ENCODE measurements around the gene CERKL.
"Not testable (repeated sequence)": the region's sequence is repeated elsewhere in the genome, so short reads cannot be mapped to it uniquely, and the experiment has no call there.

CERKL gene, protein sequence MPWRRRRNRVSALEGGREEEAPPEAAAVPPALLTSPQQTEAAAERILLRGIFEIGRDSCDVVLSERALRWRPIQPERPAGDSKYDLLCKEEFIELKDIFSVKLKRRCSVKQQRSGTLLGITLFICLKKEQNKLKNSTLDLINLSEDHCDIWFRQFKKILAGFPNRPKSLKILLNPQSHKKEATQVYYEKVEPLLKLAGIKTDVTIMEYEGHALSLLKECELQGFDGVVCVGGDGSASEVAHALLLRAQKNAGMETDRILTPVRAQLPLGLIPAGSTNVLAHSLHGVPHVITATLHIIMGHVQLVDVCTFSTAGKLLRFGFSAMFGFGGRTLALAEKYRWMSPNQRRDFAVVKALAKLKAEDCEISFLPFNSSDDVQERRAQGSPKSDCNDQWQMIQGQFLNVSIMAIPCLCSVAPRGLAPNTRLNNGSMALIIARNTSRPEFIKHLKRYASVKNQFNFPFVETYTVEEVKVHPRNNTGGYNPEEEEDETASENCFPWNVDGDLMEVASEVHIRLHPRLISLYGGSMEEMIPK

DNA sequence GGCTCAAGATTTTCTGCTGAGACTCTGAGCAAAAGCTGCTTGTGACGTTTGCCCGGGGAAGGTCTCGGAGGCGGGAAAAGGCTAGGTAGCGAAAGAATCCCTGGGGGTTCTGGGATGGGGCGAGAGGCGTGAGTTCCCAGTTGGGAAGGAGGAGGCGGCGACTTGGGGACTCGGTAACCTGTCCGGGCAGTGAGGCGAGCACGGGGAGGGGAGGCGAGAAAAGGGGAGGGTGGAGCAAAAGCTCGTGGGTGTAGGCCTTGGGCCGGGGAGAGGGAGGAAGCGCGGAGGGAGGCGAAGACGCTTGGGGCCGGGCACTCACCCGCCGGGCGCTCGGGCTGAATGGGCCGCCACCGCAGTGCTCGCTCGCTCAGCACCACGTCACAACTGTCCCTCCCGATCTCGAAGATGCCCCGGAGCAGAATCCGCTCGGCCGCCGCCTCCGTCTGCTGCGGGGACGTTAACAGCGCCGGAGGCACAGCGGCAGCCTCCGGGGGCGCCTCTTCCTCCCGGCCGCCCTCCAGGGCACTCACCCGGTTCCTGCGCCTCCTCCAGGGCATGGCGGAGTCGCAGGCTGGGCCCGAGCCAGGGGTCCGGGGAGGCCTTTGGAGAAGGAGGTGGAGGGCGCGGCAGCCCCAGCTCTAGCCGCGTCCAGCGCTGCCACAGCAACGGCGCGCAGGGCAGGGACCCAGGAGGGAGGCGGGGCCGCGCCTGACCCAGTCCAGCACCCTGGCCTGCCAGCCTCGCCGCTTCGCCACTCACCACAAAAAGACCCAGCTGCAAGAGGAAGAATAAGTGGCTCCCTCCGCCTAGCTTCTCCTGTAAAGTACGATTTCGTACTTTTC, at the start of gene CERKL:
CERKL (minus strand) TSS at position 656 of the 842 bp plus-strand sequence; CDS start at position 557, 99 bp downstream.
- peak; percentile 57 for DNase-seq

DNA sequence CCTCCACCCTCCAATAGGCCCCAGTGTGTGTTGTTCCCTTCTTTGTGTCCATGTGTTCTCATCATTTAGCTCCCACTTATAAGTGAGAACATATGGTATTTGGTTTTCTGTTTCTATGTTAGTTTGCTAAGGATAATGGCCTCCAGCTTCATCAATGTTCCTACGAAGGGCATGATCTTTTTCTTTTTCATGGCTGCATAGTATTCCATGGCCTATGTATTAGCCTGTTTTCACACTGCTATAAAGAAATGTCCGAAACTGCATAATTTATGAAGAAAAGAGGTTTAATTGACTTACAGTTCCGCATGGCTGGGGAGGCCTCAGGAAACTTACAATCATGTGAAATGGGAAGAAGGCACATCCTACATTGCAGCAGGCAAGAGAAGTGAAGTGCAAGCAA, 45.6 kb upstream of the CERKL start:
- not testable (repeated sequence) for DNase-seq

DNA sequence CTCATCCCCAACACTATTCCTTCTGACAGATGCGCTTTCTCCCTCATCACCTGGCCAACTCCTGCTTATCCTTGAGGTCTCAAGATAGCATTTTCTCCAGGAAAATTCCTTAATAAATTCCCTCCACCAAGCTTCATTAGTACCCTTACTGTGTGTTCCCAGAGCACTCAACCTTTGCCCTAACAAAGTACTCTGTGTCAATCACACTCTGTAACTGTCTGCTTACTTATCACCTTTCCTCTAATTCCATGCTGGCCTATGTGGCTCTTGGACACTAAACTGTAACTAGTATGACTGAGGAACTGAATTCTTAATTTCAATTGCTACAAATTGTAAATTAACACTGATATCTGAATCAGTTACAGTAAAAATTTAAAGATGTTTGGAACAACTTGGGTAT, 41.3 kb upstream of the CERKL start:
- no peak for DNase-seq

DNA sequence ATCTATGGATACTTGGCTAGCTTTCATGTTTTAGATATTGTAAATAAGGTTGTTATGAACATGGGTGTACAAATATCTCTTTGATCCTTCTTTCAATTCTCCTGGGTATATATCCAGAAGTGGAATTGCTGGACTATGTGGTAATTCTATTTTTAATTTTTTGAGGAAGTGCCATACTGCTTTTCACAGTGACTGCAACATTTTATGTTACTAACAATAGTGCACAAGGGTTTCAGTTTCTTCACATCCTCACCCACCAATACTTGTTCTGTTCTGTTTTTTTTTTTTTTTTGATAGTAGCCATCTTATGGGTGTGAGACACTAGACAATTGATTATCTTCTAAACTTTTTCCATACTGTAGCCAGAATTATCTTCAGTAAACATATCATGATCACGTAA, 40.7 kb upstream of the CERKL start:
- DNase-seq: no peak

DNA sequence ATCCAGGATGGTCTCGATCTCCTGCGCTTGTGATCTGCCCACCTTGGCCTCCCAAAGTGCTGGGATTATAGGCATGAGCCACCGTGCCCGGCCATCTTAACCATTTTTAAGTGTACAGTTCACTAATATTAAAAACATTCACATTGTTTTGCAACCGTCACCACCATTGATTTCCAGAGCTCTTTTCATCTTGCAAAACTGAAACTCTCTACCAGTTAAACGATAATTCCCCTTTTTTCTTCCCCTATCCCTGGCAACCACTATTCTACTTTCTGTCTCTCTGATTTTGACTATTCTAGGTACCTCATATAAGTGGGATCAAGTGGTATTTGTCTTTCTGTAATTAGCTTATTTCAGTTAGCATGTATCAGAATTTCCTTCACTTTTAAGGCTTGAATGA, 40.2 kb upstream of the CERKL start:
- no peak for DNase-seq

DNA sequence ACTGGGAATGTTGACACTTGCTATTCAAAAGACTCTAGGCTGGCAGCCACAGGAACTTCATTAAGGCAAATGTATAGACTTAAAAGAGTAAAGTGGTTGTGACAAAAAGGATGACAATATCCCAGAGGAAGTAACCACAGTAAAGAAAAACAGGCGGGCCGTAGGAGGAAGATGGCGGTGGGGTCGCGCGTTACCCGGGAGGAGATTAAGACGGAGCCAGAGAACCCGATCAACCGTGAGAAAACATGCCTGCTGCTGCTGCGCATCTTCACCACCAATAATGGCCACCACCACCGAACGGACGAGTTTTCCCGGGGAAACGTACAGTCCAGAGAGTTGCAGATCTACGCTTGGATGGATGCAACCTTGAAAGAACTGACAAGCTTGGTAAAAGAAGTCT, 37.4 kb upstream of the CERKL start:
- DNase-seq: no peak

DNA sequence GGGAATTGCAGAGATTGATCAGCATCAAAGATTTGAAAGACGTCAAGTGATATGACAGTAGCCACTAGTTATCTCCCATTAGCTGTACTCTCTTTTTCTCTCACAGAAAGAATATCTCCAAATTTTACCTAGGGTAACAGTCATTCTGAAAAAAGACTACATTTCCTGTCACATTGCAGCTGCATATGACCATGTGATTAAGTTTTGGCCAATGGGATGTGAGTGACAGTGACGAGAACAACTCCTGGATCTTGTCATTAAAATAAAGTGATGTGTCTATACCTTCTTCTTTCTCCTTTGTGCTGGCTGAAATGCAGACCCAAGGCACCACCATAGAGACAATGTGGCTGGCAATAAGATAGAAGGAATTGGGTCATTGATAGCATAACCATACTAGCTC, 34.0 kb upstream of the CERKL start:
- DNase-seq: no peak

DNA sequence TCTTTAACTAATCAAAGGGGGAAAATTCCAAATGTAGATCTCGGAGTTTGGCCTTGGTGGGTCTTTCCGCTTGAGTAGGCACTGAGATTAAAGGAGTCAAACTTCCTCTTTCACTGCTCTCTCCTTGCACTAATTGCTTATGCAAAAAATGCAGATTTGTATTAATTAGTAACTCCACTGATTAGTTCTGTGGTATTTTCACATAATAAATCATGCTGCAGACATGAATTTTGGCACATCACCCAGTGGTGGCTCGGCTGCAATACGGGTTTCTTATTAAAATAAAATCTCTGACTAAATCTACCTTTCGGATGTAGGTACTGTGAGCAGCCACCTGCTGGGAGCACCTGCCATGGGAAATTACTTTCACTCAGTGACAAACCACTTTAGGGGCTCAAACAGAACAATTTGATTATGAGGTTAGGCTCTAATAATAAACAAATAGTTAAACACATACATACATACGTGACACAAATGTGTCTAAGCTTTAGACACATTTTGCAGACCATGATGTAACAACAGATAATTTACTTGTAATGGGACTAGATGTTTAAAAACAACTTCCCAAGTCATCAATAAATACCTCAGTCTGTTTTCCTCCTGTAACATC, 29.8 kb upstream of the CERKL start:
- no peak for DNase-seq

DNA sequence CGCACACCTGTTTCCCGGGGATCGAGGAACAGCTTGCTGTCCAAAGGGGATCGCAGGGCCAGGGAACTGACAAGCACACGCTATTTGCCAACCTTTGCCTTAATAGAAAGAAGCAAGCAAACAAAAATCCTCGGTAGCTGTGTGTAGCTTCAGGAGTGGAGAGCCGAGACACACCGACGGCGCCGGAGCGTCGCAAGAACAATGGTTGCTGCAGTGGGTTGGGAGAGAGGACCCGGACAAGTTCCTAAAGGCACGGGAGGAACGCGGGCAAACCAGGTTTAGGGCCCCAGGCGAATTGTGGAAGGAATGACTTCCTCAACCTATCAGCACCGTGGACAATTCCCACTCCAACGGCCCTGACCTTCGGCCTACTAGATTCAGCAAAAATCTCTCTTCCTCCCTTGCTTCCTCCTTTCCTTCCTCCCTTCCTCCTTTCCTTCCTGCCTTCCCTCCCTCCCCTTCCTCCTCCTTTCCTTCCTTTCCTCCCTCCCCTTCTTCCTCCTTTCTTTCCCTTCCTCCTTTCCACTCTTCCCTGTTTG, 28.3 kb upstream of the CERKL start:
- peak; percentile 34 for DNase-seq

DNA sequence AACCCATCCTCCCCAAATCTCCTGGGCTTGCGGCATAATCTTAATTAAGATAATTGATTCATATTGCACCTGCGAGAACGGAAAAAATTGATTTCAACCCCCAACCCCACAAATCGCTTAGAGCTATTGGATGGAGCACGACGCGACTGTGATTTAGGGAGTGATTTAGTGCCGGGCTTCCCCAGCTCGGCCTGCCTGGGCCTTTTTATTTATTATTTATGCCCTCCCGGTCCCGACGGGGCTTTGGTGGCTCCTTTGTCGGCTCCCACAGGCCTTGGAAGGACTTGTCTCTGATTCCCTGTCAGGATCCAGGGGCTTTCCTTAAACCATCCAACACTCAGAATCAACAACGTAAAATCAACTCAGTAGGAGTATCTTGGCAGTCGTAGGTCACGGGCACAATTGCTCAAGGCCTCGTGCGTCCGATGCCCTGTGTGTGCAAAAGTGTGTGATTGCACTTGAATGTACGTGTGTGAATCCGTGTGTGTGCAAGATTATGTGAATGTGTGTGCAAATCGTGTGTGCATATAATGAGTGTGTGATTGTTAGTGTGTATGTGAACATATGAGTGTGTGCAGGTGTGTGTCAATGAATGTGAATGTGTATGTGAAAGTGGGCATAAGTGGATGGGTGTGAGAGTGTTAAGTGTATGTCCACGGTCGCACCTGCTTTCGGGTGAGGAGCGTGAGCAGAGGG, 27.7 kb upstream of the CERKL start:
- no peak for DNase-seq

DNA sequence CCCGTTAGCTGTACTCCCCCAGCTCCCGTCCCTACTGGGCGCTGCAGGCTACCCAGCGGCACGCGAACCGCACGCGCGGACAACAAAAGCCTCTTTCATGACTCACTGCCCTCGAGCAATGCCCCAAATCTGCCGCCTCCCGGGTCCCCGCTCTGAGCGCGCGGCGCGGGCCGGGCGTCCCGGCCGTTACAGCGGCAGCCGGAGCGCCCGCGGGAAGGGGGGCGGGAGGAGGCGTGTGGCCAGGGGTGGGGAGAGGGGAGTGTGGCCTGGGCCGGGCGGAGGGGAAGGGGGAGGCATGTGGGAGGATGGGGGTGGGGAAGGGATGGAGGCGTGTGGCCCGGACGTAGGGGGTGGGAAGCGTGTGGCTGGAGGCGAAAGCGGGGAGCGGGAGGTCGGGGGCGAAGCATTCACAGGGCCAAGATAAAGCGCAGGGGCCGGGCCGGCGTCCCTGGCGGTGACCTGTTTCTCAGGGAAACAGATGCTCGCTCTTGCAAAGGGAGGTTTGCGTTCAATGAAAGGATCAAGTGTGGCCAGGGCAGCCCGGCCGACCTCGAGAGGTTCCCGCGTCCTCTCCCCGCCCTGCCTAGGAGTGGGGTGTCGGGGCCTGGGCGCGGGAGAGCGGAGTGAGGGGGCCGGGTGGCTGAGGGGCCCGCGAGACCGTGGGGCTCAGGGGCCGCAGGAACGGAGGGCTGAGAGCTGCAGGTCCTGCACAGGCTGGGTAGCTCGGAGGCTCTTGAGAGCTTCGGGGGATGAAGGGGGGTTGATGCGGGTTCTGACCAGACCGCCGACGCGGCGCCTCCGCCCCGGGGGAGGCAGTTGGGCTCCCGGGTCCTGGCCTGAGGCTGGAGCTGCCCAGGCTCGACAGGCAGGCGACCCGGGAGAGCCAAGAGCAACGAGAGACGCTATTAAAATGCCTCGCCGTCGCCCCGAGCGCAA, 26.9 kb upstream of the CERKL start:
- peak; percentile 81 for DNase-seq

DNA sequence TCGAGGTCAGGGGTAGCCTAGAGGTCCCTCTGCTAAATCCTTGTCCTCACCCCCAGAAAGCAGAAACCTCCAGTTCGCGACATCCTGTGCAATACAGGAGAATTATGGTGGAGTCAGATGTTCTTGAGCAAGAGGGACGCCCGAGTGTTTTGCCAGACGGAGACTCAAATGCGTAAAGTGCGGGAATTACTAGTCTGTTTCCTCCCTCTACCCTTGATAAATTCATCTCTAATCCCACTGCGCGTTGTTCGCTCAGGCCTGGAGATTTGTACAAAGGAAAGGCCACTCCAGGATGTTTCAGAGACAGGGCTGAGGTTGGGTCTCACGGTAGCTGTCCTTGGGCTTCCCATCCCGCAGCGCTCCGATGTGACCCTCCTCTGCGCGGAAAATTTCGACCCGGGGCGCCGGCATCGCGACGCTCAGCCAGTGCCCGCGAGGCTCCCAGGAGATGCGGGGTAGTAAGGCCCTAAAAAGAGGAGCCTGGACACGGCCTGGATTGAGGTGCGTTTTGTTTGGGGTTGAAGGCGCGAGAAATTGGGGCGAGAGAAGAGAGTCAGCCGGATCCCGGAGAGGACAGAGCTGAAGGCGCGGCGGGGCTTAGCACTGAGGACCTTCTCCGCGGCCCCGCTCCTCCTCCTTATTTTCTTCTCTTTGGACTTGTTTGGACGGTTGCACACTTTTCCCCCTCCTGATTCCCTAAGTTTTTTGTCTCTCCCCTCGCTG, 26.1 kb upstream of the CERKL start:
- no peak for DNase-seq

DNA sequence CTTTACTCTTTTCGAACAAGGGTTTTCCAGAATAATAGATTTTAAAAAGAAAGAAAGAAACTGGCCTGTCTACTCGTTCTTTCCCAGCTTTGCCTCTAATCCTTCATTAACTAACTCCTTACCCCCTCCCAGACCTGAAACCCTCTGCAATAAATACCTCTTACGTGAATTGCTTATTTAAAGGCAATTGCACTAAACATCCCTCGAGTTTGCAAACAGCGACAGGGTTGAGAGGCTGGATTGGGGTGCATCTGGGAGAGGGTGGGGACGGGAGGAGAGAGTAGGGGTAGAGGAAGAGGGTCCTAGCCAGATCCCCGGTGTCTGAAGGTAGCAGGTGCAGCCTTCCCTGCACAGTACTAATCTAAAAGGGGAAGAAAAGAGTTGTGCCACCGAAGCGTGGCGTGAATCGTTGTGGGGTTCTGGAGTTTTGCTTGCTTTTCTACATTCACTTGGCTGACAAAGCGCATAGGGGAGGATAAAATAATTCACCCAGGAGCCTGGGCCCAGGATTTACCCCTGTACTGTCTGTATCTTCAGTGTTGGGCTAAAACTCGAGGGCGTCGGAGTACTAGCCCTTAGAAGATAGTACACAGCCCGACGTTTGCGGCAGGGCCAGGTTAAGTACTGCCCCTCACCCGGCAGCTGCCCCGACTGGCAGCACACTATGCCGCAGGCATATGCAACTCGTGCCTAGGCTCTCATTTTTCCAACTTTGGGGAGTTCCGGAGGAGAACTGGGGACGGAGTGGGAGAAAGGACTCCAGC, 25.3 kb upstream of the CERKL start:
- no peak for DNase-seq

DNA sequence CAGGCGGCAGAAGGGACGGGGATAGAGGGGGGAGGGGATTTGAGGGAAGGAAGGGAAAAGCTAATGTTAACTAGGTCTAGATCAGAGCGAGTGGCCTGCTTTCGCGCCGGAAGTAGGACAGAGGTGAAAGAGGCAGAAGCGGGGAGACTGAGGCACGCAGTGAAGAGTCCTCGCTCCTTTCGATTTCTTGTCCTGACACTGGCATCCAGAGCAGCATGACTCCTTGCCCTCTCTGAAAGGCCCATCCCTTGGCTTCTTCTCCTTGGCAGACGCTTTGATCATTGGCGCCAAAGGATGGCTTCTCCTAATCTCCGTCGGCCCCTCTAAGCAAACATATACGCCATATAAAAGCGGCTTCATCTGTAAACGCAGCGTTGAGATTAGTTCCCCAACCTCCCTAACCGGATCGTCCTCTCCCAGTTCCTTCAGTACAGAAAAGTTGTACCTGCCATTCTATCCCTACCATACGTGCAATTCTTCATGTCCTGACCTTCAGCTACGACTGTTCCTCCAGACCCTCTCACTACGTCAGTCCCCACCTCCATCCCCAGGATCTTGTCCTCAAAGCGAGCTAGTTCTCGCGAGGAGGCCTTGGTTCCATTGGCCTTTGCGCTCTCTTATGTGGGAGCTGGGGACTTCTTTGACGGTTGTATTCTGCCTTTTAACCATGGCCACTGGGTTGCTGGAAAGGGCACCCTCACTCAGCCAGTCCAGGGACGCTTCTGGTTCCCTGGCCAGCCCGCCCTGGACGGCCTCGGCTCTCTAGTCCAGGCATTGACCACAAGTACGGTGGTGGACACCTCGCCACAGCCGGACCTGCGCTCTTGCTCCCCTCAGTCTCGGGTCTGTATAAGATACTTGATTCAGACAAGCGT, 24.3 kb upstream of the CERKL start:
- DNase-seq: no peak

DNA sequence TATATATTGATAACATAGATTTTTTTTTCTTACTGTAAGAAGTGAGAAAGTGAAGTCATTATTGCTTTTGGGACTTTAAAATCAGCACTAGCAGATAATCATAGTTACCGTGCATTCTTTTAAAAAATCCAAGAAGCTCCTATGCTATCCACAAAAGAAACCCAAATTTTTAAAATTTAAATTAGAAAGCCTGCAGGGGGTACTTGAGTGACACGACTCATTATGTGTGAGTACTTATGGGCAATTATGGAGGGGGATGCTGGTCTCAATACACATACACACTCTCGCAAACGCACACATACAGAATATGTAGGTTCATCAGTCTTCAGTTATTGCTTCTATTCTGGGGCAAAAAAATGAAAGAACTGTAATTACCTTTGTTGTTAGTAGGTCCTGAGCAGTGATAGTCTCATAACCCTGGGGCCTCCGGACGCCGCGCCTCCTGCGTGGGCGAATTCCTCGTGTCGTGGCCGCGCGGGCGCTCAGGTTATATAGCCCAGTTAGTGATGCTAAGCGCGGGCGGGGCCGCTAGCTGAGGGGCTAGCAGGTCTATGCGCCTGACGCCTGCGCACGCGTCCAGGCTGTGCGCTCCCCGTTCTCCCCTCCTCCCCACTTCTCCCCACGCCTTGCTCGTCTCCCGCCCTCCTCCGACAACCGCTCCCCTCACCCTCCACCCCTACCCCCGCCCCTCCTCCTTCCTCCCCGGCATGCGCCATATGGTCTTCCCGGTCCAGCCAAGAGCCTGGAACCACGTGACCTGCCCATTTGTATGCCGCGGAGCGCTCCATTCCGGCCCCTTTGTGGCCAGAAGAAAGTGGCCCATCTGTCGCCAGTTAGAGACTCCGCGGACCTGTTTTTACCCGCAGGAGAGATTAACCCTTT, 23.4 kb upstream of the CERKL start, which contains the start of gene NEUROD1:
NEUROD1 (minus strand) TSS at position 463 of the 882 bp plus-strand sequence. CDS start 1,657 bp downstream, outside the sequence.
- DNase-seq: no peak

DNA sequence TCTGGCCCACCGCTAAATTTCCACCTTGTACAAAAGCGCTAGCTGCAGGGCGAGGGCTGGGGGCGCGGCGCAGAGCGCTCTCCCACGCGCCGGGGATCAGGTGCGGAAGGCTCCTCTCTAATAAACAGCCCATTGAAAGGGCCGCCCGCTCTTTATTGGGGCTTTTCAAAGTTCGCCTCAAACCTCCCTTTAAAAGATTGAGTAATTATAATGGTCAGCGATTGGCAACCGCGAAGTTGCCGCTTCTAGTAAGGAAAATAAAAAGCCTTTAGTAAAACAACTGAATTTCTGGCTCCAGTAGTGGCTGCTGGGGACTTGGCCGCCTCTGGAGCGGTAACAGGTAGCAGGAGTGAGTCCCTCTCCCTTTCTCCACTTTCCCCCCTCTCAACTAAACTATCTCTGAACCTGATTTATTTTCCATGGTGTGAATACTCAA, 22.7 kb upstream of the CERKL start:
- DNase-seq: no peak

DNA sequence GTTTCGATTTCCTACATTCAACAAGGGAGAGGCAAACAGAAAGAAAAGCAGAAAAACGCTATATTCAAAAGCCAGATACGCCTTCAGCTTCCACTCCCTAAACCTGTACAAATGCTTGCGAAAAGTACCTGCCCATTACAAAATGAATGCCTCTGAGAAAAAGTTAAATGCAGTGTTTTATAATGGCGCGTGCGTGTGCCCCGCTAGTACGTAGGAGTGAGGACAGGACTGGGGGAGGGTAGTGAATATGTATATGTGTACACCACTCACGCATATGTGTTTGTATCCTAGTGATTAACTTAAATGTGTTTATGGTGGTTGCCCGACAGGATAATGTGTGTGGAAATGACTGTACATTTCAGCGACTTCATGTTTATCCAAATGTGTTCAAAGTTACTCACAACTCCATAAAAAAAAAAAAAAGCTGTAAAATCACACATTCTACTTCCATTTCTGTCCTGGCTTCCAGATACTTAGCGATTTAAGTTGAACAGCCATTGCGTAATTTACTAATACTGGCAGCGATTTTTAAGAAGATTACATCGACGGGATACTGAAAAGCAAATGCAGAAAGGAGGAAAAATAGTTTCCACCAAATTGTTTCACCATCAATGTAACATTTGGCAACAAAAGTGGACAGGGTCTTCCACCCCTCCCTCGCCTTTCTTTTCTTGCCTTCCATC, 22.1 kb upstream of the CERKL start:
- DNase-seq: no peak

Data from EL (cell line).